ENCODE data around the gene NOS3. TPM values are rescaled to one million over a fixed set of nuclear protein-coding genes. Genes with fewer than 3 reads are reported as not detected.

The NOS3 gene
- polyA plus RNA-seq, 3 donors = 0.26 to 0.72 (median 0.39) TPM

DNA sequence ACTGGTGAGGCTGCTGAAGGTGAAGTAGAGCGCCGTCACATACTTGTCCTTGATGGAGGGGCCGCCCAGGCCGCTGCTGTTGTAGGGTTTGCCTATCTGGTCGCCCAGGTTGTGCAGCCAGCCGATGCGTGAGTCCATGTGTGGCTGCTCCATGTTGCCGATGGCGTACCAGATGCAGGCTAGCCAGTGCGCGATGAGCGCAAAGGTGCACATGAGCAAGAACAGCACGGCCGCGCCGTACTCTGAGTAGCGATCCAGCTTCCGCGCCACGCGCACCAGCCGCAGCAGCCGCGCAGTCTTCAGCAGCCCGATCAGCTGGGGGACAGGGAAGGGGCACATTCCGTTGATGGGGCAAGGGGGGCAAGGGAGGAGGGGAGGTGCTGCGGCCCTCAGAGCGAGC is 39.3 kb upstream of the NOS3 start:
- Mint-ChIP-seq H3K27me3 (ENCODE audit: low read depth in 3 of 3) (peaks cover 27 to 62% (median 27%) of the 10 kb centered on the region in 3 donors), H3K4me1 (no peaks in the 10 kb centered on the region), H3K9me3 (peaks cover 0 to 1% (median 0%) of the 10 kb centered on the region in 7 donors), H3K27ac (no peak overlapping the region), H3K36me3 (peaks cover 0 to 2% of the 10 kb centered on the region in 2 donors), H3K4me3 (no peak overlapping the region)
- intact Hi-C loops (cut with micrococcal nuclease) = no loop called here
- DNase-seq = no peak
- TF ChIP-seq, protein P1, sequence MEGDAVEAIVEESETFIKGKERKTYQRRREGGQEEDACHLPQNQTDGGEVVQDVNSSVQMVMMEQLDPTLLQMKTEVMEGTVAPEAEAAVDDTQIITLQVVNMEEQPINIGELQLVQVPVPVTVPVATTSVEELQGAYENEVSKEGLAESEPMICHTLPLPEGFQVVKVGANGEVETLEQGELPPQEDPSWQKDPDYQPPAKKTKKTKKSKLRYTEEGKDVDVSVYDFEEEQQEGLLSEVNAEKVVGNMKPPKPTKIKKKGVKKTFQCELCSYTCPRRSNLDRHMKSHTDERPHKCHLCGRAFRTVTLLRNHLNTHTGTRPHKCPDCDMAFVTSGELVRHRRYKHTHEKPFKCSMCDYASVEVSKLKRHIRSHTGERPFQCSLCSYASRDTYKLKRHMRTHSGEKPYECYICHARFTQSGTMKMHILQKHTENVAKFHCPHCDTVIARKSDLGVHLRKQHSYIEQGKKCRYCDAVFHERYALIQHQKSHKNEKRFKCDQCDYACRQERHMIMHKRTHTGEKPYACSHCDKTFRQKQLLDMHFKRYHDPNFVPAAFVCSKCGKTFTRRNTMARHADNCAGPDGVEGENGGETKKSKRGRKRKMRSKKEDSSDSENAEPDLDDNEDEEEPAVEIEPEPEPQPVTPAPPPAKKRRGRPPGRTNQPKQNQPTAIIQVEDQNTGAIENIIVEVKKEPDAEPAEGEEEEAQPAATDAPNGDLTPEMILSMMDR (IDR thresholded peaks at IDR 0.05) = no peak
- Histone ChIP-seq H3K4me1 (ENCODE audit: control insufficient read depth in 1 of 2, insufficient read depth in 2 of 2, low read length in 2 of 2) (no peaks in the 10 kb centered on the region), H2AFZ (ENCODE audit: insufficient read depth, low read depth, low read length, poor library complexity, severe bottlenecking) (no peak overlapping the region), H3K4me2 (replicated peaks; ENCODE audit: extremely low read depth, low read length, poor library complexity, severe bottlenecking) (no peak overlapping the region), H3K27ac (ENCODE audit: low read depth in 1 of 2, low read length in 2 of 2) (no peak overlapping the region), H3K4me3 (replicated peaks in 1 of 3; ENCODE audit: low read depth in 2 of 3, low read length in 3 of 3) (no peak overlapping the region), H4K20me1 (ENCODE audit: insufficient read depth, low read length) (no peaks in the 10 kb centered on the region), H3K79me2 (ENCODE audit: insufficient read depth, low read length) (no peaks in the 10 kb centered on the region), H3K9me3 (replicated peaks in 1 of 2; ENCODE audit: control insufficient read depth in 1 of 2, insufficient read depth in 1 of 2, low read length in 2 of 2) (no peaks in the 10 kb centered on the region), H3K36me3 (replicated peaks in 1 of 2; ENCODE audit: control insufficient read depth in 1 of 2, insufficient read depth in 2 of 2, low read length in 2 of 2) (no peaks in the 10 kb centered on the region), H3K27me3 (ENCODE audit: control insufficient read depth in 2 of 2, insufficient read depth in 2 of 2, low read length in 2 of 2) (peaks cover 0 to 36% of the 10 kb centered on the region in 2 donors), H3K9ac (ENCODE audit: insufficient read depth, low read length, poor library complexity, severe bottlenecking) (no peak overlapping the region)
- 97% methylated on average over 16 of the region's 28 CpGs for WGBS (ENCODE audit: insufficient coverage)

DNA sequence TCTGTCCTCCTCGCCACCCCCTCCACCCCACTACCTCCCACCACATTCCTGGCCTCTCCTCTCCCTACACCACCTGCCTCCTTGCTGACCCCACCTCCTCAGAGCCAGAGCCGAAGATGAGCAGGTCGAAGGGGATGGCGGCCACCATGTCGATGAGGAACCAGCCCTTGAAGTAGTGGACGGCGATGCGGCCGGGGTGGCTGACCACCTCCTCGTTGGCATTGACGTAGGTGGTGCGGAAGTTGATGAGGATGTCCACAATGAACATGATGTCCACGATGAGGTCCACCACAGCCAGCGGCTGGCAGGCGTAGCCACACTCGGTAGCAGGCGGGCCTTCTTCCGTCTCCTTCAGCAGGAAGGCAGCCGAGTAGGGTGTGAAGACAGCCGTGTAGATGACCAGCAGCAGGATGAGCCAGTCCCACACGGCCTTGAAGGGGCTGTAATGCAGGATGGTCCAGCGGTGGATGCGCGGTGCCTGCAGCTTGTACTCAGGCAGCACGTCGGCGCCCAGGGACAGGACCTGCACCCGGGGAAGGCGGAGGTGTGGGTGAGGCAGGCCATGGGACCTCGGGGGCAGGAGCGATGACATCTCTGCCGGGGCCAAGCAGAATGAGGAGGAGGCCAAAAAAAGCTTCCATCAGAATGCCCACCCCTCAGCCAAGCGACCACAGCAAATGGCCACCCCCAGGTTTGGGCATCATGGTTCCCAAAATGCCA is 38.3 kb upstream of the NOS3 start:
- no peaks in the 10 kb centered on the region for H3K9me3 ChIP-seq (replicated peaks in 1 of 2; ENCODE audit: control insufficient read depth in 1 of 2, insufficient read depth in 1 of 2, low read length in 2 of 2)

More for the DNA sequence above, 38.3 kb upstream of the NOS3 start:
- H3K27me3 Mint-ChIP-seq (ENCODE audit: low read depth in 3 of 3) = peaks cover 31 to 62% (median 33%) of the 10 kb centered on the region in 3 donors
- Histone ChIP-seq H3K79me2 (ENCODE audit: insufficient read depth, low read length) (no peaks in the 10 kb centered on the region), H3K36me3 (replicated peaks in 1 of 2; ENCODE audit: control insufficient read depth in 1 of 2, insufficient read depth in 2 of 2, low read length in 2 of 2) (no peaks in the 10 kb centered on the region), H3K4me1 (ENCODE audit: control insufficient read depth in 1 of 2, insufficient read depth in 2 of 2, low read length in 2 of 2) (no peaks in the 10 kb centered on the region), H3K9ac (ENCODE audit: insufficient read depth, low read length, poor library complexity, severe bottlenecking) (no peak overlapping the region), H3K4me2 (replicated peaks; ENCODE audit: extremely low read depth, low read length, poor library complexity, severe bottlenecking) (no peak overlapping the region), H3K4me3 (replicated peaks in 1 of 3; ENCODE audit: low read depth in 2 of 3, low read length in 3 of 3) (no peak overlapping the region), H4K20me1 (ENCODE audit: insufficient read depth, low read length) (no peaks in the 10 kb centered on the region), H3K27me3 (ENCODE audit: control insufficient read depth in 2 of 2, insufficient read depth in 2 of 2, low read length in 2 of 2) (peaks cover 1 to 38% of the 10 kb centered on the region in 2 donors), H2AFZ (ENCODE audit: insufficient read depth, low read depth, low read length, poor library complexity, severe bottlenecking) (no peak overlapping the region), H3K27ac (ENCODE audit: low read depth in 1 of 2, low read length in 2 of 2) (no peak overlapping the region)
- peaks cover 1% of the 10 kb centered on the region for H3K4me1 Mint-ChIP-seq
- no peak overlapping the region for H3K4me3 Mint-ChIP-seq
- intact Hi-C loops (cut with micrococcal nuclease) = no loop called here
- DNase-seq = no peak
- peaks cover 0 to 5% of the 10 kb centered on the region in 2 donors for H3K36me3 Mint-ChIP-seq
- H3K9me3 Mint-ChIP-seq = peaks cover 0 to 5% (median 0%) of the 10 kb centered on the region in 7 donors
- TF ChIP-seq, protein P1 (IDR thresholded peaks at IDR 0.05) = no peak
- H3K27ac Mint-ChIP-seq = no peak overlapping the region
- WGBS (ENCODE audit: insufficient coverage) = 90% methylated on average over 33 of the region's 33 CpGs

All from CD14-positive monocyte (primary cell).